Naive thymus-derived CD8-positive, alpha-beta T cell (primary cell): ENCODE results near the gene PLEKHA4. TPM values are rescaled to one million over a fixed set of nuclear protein-coding genes. Genes with fewer than 3 reads are reported as not detected.
A peak's percentile ranks its signal among the peaks of the same experiment; 100 is the strongest.
"Not testable (repeated sequence)": the region's sequence is repeated elsewhere in the genome, so short reads cannot be mapped to it uniquely, and the experiment has no call there.

Experiments
- ATAC-seq, 2 donors: fragments of 150-1000 bp; cut with Tn5 transposase in 1 of 2; sonication (Bioruptor Pico), chemical (Tn5 transposase) in 1 of 2; 1 replicate in 1 of 2; 2 replicates in 1 of 2; pipeline ENCODE4 v1.10.0; 2021; ENCODE audit warnings: mild to moderate bottlenecking in 2 of 2, moderate library complexity in 2 of 2
- POLR2A ChIA-PET: fragments of 350-600 bp; sonication (Branson Sonifier 250); formaldehyde crosslinking; loops from one replicate; lab custom pipeline; 2021; ENCODE audit warnings: antibody characterized with exemption; lab: Charles Lee
- DNase-seq, 10 donors: peaks; one replicate each; pipeline versions ENCODE4 v3.0.0 to v3.0.0-alpha.2; 2020 to 2022
- H3K27ac Mint-ChIP-seq, 10 donors: one replicate each; pipeline ENCODE4 v1.8.0; 2020 to 2022; ENCODE audit warnings: mild to moderate bottlenecking in 10 of 10, mixed read lengths in 10 of 10, moderate library complexity in 4 of 10, inconsistent platforms in 1 of 10
- H3K27me3 Mint-ChIP-seq, 5 donors: one replicate each; pipeline ENCODE4 v1.8.0; 2021 to 2022; ENCODE audit warnings: mixed read lengths in 5 of 5
- H3K36me3 Mint-ChIP-seq, 3 donors: one replicate each; pipeline ENCODE4 v1.8.0; 2020 to 2022; ENCODE audit warnings: mixed read lengths in 3 of 3, mild to moderate bottlenecking in 2 of 3, inconsistent platforms in 1 of 3
- H3K4me1 Mint-ChIP-seq, 4 donors: one replicate each; pipeline ENCODE4 v1.8.0; 2021 to 2022; ENCODE audit warnings: mixed read lengths in 4 of 4
- H3K4me3 Mint-ChIP-seq, 10 donors: one replicate each; pipeline ENCODE4 v1.8.0; 2020 to 2022; ENCODE audit warnings: mild to moderate bottlenecking in 10 of 10, mixed read lengths in 10 of 10, moderate library complexity in 6 of 10, inconsistent platforms in 1 of 10
- H3K9me3 Mint-ChIP-seq, 9 donors: one replicate each; pipeline ENCODE4 v1.8.0; 2020 to 2022; ENCODE audit warnings: mixed read lengths in 9 of 9, mild to moderate bottlenecking in 3 of 9, inconsistent platforms in 1 of 9, moderate library complexity in 1 of 9
- polyA plus RNA-seq, 3 donors: library from polyadenylated mRNA; unstranded; fragments of 300-500 nt; fragmentation: Illumina TruSeq; gene quantifications; one replicate each; pipeline ENCODE4 v1.2.3, GENCODE V29; 2021
- total RNA-seq, 8 experiments: library from RNA in 2 of 8; stranded (reverse) in 2 of 8; gene quantifications; one replicate each; pipeline ENCODE4 v1.2.3 and lab custom pipeline; 2021 to 2026

The PLEKHA4 gene
- total and polyA plus RNA-seq, 5 experiments from 2014 or later = 4.1 to 8.5 (median 7.4) TPM

GRCh38 chr19:48859711-48860572, 8.5 kb downstream of the PLEKHA4 start:
- POLR2A ChIA-PET = no interaction called here
- Mint-ChIP-seq H3K36me3 (no peaks in the 10 kb centered on the region), H3K27ac (peak overlapping the region in 3 of 10 donors; percentile 14 to 94 (median 43)), H3K9me3 (no peaks in the 10 kb centered on the region), H3K27me3 (no peaks in the 10 kb centered on the region), H3K4me3 (peak overlapping the region; percentile 35 to 97 (median 90)), H3K4me1 (peaks cover 4 to 15% (median 8%) of the 10 kb centered on the region in 4 donors)
- DNase-seq (no peak), ATAC-seq (no peak)

GRCh38 chr19:48858984-48859710, 9.3 kb downstream of the PLEKHA4 start:
- peak overlapping the region; percentile 83 to 98 (median 97) for H3K4me3 Mint-ChIP-seq
- ATAC-seq = peak; percentile 85 to 87
- POLR2A ChIA-PET = interaction anchor here (1.0 kb wide), 1 partner anchor 107 kb away, joined by 5 read pairs; no protein-coding TSS in a partner anchor
- H3K9me3 Mint-ChIP-seq = no peaks in the 10 kb centered on the region
- peaks cover 4 to 15% (median 8%) of the 10 kb centered on the region in 4 donors for H3K4me1 Mint-ChIP-seq
- peak overlapping the region; percentile 63 to 96 (median 91) for H3K27ac Mint-ChIP-seq
- H3K36me3 Mint-ChIP-seq = no peaks in the 10 kb centered on the region
- no peaks in the 10 kb centered on the region for H3K27me3 Mint-ChIP-seq
- DNase-seq = peak; percentile 66 to 90 (median 76)

GRCh38 chr19:48856921-48857320, 11.5 kb downstream of the PLEKHA4 start:
- Mint-ChIP-seq H3K4me3 (peak overlapping the region in 1 of 10 donors; percentile 2), H3K27me3 (no peaks in the 10 kb centered on the region), H3K27ac (no peak overlapping the region), H3K36me3 (peaks cover 0 to 2% (median 0%) of the 10 kb centered on the region in 3 donors), H3K9me3 (no peaks in the 10 kb centered on the region), H3K4me1 (peaks cover 4 to 15% (median 8%) of the 10 kb centered on the region in 4 donors)
- no peak for DNase-seq
- POLR2A ChIA-PET = interaction anchor here (0.6 kb wide), 1 partner anchor 16 kb away, joined by 4 read pairs; no protein-coding TSS in a partner anchor
- no peak for ATAC-seq

- H3K27me3 Mint-ChIP-seq = no peaks in the 10 kb centered on the region
- peaks cover 1 to 7% (median 4%) of the 10 kb centered on the region in 4 donors for H3K4me1 Mint-ChIP-seq
- POLR2A ChIA-PET = interaction anchor here (0.5 kb wide), 1 partner anchor 216 kb away, joined by 4 read pairs; no protein-coding TSS in a partner anchor
- H3K36me3 Mint-ChIP-seq = peaks cover 0 to 2% (median 0%) of the 10 kb centered on the region in 3 donors
- H3K4me3 Mint-ChIP-seq = no peak overlapping the region
- no peaks in the 10 kb centered on the region for H3K9me3 Mint-ChIP-seq
- DNase-seq (no peak), ATAC-seq (no peak)
- H3K27ac Mint-ChIP-seq = no peak overlapping the region
Observed at GRCh38 chr19:48854103-48854502, 14.3 kb downstream of the PLEKHA4 start.

GRCh38 chr19:48853483-48853882, 14.9 kb downstream of the PLEKHA4 start:
- POLR2A ChIA-PET = interaction anchor here (0.9 kb wide), 1 partner anchor 11 kb away, joined by 3 read pairs; no protein-coding TSS in a partner anchor
- peaks cover 0 to 1% (median under 1%) of the 10 kb centered on the region in 4 donors for H3K4me1 Mint-ChIP-seq
- no peak overlapping the region for H3K4me3 Mint-ChIP-seq
- DNase-seq (no peak), ATAC-seq (no peak)
- no peak overlapping the region for H3K27ac Mint-ChIP-seq
- peaks cover 0 to 2% (median 0%) of the 10 kb centered on the region in 3 donors for H3K36me3 Mint-ChIP-seq
- no peaks in the 10 kb centered on the region for H3K27me3 Mint-ChIP-seq
- no peaks in the 10 kb centered on the region for H3K9me3 Mint-ChIP-seq

- Mint-ChIP-seq H3K4me3 (no peak overlapping the region), H3K9me3 (no peaks in the 10 kb centered on the region), H3K4me1 (no peaks in the 10 kb centered on the region), H3K27ac (no peak overlapping the region), H3K27me3 (no peaks in the 10 kb centered on the region), H3K36me3 (peaks cover 0 to 4% (median 0%) of the 10 kb centered on the region in 3 donors)
- DNase-seq (no peak), ATAC-seq (no peak)
- POLR2A ChIA-PET = no interaction called here
Observed at GRCh38 chr19:48852292-48852691, 16.1 kb downstream of the PLEKHA4 start.

GRCh38 chr19:48846659-48847058, 21.8 kb downstream of the PLEKHA4 start:
- H3K27me3 Mint-ChIP-seq, H3K4me3 Mint-ChIP-seq, ATAC-seq, H3K36me3 Mint-ChIP-seq, H3K9me3 Mint-ChIP-seq, H3K4me1 Mint-ChIP-seq, DNase-seq, H3K27ac Mint-ChIP-seq: not testable (repeated sequence)
- POLR2A ChIA-PET = interaction anchor here (0.8 kb wide), 1 partner anchor 54 kb away, joined by 3 read pairs; no protein-coding TSS in a partner anchor

DNA sequence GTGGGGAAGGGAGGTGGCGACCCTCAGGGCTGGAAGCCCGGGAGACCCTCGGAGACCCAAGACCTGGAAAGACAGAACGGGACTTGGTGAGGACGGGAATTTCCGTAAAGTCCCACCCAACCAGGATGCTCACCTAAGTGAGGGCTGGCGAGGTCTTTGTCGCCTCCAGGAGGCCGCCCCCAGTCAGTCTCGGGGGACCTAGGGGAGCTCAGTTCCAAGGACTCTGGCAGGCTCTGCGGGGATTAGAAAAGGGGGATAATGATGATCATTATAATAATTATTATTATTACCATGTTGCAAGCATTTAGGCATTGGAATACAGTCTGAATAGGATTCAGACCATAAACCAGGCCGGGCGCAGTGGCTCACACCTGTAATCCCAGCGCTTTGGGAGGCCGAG, 23.0 kb downstream of the PLEKHA4 start:
- POLR2A ChIA-PET = interaction anchor here (0.6 to 1.5 kb wide), 2 partner anchors 50 to 125 kb away, joined by 3 to 4 read pairs; no protein-coding TSS in a partner anchor
- H3K27me3 Mint-ChIP-seq = no peaks in the 10 kb centered on the region
- DNase-seq (no peak), ATAC-seq (no peak)
- H3K4me1 Mint-ChIP-seq = peaks cover 0 to 6% (median 2%) of the 10 kb centered on the region in 4 donors
- H3K4me3 Mint-ChIP-seq = no peak overlapping the region
- H3K9me3 Mint-ChIP-seq = no peaks in the 10 kb centered on the region
- H3K36me3 Mint-ChIP-seq = peaks cover 0 to 5% (median 2%) of the 10 kb centered on the region in 3 donors
- no peak overlapping the region for H3K27ac Mint-ChIP-seq

DNA sequence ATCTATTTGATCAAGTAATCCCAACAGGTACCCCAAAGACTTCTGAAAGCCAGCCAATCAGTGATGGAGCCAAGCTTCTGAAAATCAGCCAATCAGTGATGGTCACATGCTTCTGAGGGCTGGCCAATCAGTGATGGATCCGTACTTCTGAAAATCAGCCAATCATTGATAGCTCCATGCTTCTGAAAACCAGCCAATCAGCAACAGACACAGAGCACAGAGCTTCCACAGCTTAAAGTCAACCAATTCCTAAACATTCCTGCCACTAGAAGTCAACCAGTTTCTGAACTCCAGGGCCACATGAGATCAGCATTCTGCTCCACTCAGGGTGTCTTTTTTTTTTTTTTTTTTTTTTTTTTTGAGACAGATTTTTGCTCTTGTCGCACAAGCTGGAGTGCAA, 23.9 kb downstream of the PLEKHA4 start:
- DNase-seq = no peak
- H3K27me3 Mint-ChIP-seq = no peaks in the 10 kb centered on the region
- H3K36me3 Mint-ChIP-seq = peaks cover 0 to 5% (median 2%) of the 10 kb centered on the region in 3 donors
- H3K27ac Mint-ChIP-seq = peak overlapping the region in 1 of 10 donors; percentile 21
- POLR2A ChIA-PET = interaction anchor here (0.7 to 1.5 kb wide), 4 partner anchors 29 to 126 kb away, joined by 3 to 7 read pairs (median 3); no protein-coding TSS in a partner anchor
- H3K9me3 Mint-ChIP-seq = no peaks in the 10 kb centered on the region
- H3K4me1 Mint-ChIP-seq = peaks cover 0 to 6% (median 2%) of the 10 kb centered on the region in 4 donors
- H3K4me3 Mint-ChIP-seq = no peak overlapping the region
- no peak for ATAC-seq

DNA sequence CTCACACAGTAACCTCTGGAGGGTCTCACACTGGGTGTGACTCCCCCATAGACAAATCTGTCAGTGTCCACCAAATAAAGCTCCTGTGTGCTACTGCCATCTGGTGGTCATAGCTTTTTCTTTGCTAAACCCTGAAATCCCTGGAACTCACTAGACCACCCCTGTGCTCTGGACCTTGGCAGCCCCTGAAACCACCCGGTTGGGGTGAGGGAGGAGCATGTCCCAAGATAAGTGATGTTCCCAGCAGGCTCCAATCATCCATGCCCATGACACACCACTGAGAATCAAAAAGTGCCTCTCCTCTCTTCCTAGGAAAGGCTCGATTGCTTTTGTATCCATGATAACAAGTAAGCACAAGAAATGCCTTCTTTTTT, 25.6 kb downstream of the PLEKHA4 start:
- ATAC-seq = peak; percentile 63 to 64
- H3K27ac Mint-ChIP-seq = peak overlapping the region in 1 of 10 donors; percentile 0
- peak in 9 of 10 donors; percentile 29 to 79 (median 60) for DNase-seq
- POLR2A ChIA-PET = interaction anchor here (0.5 to 1.8 kb wide), 10 partner anchors 10 to 197 kb away, joined by 3 to 7 read pairs (median 4); partner anchors contain the start of genes CA11 and DHDH
- no peak overlapping the region for H3K4me3 Mint-ChIP-seq
- peaks cover 2 to 9% (median 2%) of the 10 kb centered on the region in 4 donors for H3K4me1 Mint-ChIP-seq
- no peaks in the 10 kb centered on the region for H3K9me3 Mint-ChIP-seq
- H3K36me3 Mint-ChIP-seq = peaks cover 0 to 5% (median 2%) of the 10 kb centered on the region in 3 donors
- no peaks in the 10 kb centered on the region for H3K27me3 Mint-ChIP-seq

- ATAC-seq (no peak), DNase-seq (no peak)
- no peaks in the 10 kb centered on the region for H3K9me3 Mint-ChIP-seq
- H3K27me3 Mint-ChIP-seq = no peaks in the 10 kb centered on the region
- POLR2A ChIA-PET = interaction anchor here (0.7 to 1.8 kb wide), 4 partner anchors 30 to 46 kb away, joined by 3 to 7 read pairs (median 4); no protein-coding TSS in a partner anchor
- peaks cover 7 to 19% (median 8%) of the 10 kb centered on the region in 4 donors for H3K4me1 Mint-ChIP-seq
- H3K4me3 Mint-ChIP-seq = no peak overlapping the region
- H3K27ac Mint-ChIP-seq = no peak overlapping the region
- peaks cover 0 to 5% (median 0%) of the 10 kb centered on the region in 3 donors for H3K36me3 Mint-ChIP-seq
Observed at GRCh38 chr19:48841571-48841970, 26.8 kb downstream of the PLEKHA4 start.

DNA sequence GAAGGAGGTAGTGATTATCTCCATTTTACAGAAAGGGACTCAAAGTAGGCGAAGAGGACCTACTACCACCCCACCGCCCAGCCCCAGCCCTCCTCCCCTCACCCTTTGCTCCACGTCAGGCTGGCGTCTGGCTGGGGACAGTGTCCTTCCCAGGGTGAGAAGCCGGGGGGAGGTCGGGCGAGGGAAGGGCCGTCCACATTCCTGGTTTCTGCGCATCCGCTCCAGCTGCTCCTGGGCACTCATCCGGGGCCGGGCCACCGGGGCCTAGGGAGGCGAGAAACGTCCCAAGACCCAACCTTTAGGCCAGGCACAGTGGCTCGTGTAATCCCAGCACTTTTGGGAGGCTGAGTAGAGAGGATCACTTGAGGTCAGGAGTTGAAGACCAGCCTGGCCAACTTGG, 27.4 kb downstream of the PLEKHA4 start:
- no peaks in the 10 kb centered on the region for H3K9me3 Mint-ChIP-seq
- peaks cover 0 to 5% (median 0%) of the 10 kb centered on the region in 3 donors for H3K36me3 Mint-ChIP-seq
- DNase-seq = no peak
- H3K27ac Mint-ChIP-seq = no peak overlapping the region
- no peak for ATAC-seq
- H3K4me3 Mint-ChIP-seq = no peak overlapping the region
- POLR2A ChIA-PET = no interaction called here
- H3K4me1 Mint-ChIP-seq = peaks cover 11 to 24% (median 12%) of the 10 kb centered on the region in 4 donors
- no peaks in the 10 kb centered on the region for H3K27me3 Mint-ChIP-seq
